Progenitor cell of endocrine pancreas (in vitro differentiated cells): ENCODE results near the gene CYSLTR1. TPM values are rescaled to one million over a fixed set of nuclear protein-coding genes. Genes with fewer than 3 reads are reported as not detected.

Experiments used
- DNase-seq: peaks from one replicate; pipeline ENCODE4 v3.0.0; 2021; ENCODE audit warnings: low spot score; ENCODE audit not compliant: unreplicated experiment
- H3K27ac Mint-ChIP-seq: 2 replicates; pipeline ENCODE4 v1.8.0; 2021; ENCODE audit warnings: mild to moderate bottlenecking, moderate library complexity, mixed read lengths
- H3K27me3 Mint-ChIP-seq: 2 replicates; pipeline ENCODE4 v1.8.0; 2021; ENCODE audit warnings: mixed read lengths
- H3K36me3 Mint-ChIP-seq: 2 replicates; pipeline ENCODE4 v1.8.0; 2022; ENCODE audit warnings: mixed read lengths; ENCODE audit not compliant: insufficient read depth
- H3K4me1 Mint-ChIP-seq: 2 replicates; pipeline ENCODE4 v1.8.0; 2021; ENCODE audit warnings: low read depth, mixed read lengths
- H3K4me3 Mint-ChIP-seq: 2 replicates; pipeline ENCODE4 v1.8.0; 2021; ENCODE audit warnings: low read depth, mild to moderate bottlenecking, moderate library complexity, mixed read lengths
- H3K9me3 Mint-ChIP-seq: 2 replicates; pipeline ENCODE4 v1.8.0; 2021; ENCODE audit warnings: low read depth, mixed read lengths
- CTCF ChIP-seq: fragments of 200-600 bp; sonication (generic); IDR thresholded peaks from one replicate; pipeline ENCODE4 v1.5.0; 2021; ENCODE audit warnings: antibody characterized with exemption, mild to moderate bottlenecking; ENCODE audit not compliant: unreplicated experiment
- long read RNA-seq: library from polyadenylated mRNA; unstranded; transcript quantifications from one replicate; pipeline ENCODE4 v2.0.0, GENCODE V29; 2020
- total RNA-seq: library from RNA; stranded (reverse); gene quantifications from 2 replicates; pipeline ENCODE4 v1.2.1, GENCODE V29; 2021

The CYSLTR1 gene, protein sequence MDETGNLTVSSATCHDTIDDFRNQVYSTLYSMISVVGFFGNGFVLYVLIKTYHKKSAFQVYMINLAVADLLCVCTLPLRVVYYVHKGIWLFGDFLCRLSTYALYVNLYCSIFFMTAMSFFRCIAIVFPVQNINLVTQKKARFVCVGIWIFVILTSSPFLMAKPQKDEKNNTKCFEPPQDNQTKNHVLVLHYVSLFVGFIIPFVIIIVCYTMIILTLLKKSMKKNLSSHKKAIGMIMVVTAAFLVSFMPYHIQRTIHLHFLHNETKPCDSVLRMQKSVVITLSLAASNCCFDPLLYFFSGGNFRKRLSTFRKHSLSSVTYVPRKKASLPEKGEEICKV
- total RNA-seq, result 0.09 TPM in 1 of 2 replicates, not detected in the other
- long read RNA-seq, result 0 reads

GRCh38 chrX:78327370-78328086, at the start of gene CYSLTR1:
Gene CYSLTR1, minus strand, starts transcription at chrX:78327611. Its CDS starts 53,865 bp downstream, at chrX:78273746.
- no peak for TF ChIP-seq CTCF
- no peaks in the 10 kb centered on the region for H3K36me3 Mint-ChIP-seq
- H3K27ac Mint-ChIP-seq, result no peak within 1 kb of the TSS
- H3K9me3 Mint-ChIP-seq, result peaks cover 11% of the 10 kb centered on the region
- H3K27me3 Mint-ChIP-seq, result no peaks in the 10 kb centered on the region
- DNase-seq, result no peak
- H3K4me1 Mint-ChIP-seq, result no peaks in the 10 kb centered on the region
- H3K4me3 Mint-ChIP-seq, result no peak within 1 kb of the TSS

- Mint-ChIP-seq H3K4me1 (no peaks in the 10 kb centered on the region), H3K36me3 (no peaks in the 10 kb centered on the region), H3K9me3 (peaks cover 34% of the 10 kb centered on the region), H3K27ac (no peak overlapping the region), H3K27me3 (no peaks in the 10 kb centered on the region), H3K4me3 (no peak overlapping the region)
- DNase-seq, result no peak
- TF ChIP-seq CTCF, result no peak
These were observed 49.8 kb upstream of the CYSLTR1 start for GRCh38 chrX:78377186-78377585.

DNA sequence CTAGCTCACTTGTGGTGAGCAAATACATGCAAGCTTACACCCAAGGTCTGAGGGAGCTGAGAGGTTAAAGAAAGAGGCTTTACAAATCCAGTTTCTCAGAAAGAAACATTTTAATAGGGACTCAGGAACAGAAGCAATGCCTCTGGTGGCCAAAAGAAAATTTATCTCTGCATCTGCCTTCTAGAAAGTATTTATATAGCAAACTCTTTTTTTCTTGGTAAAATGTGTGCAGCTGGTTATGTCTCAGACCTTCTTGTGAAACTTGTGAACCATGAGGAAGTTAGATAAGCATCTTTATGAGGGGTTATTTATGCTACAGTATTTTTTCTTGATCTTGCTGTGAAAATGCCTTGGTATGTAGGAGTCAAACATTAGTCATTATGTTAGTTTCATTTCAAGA, 48.5 kb upstream of the CYSLTR1 start:
- no peak overlapping the region for H3K27ac Mint-ChIP-seq
- H3K27me3 Mint-ChIP-seq, result no peaks in the 10 kb centered on the region
- H3K9me3 Mint-ChIP-seq, result peaks cover 35% of the 10 kb centered on the region
- DNase-seq, result no peak
- no peaks in the 10 kb centered on the region for H3K4me1 Mint-ChIP-seq
- H3K36me3 Mint-ChIP-seq, result no peaks in the 10 kb centered on the region
- no peak for TF ChIP-seq CTCF
- no peak overlapping the region for H3K4me3 Mint-ChIP-seq

DNA sequence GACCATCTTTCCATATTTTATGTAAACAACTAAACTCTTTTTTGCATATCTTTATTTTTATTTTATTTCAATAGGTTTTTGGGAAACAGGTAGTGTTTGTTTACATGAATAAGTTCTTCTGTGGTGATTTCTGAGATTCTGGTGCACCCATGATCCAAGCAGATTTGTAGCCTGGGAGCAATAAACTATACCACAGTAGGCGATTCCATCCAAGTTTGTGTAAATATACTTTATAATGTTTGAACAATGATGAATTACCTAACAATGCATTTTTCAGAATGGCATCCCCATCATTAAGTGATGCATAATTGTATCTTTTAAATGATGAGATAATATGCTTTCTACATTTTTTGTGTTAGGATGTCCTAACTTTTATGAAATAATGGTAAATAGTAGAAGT, 39.2 kb upstream of the CYSLTR1 start:
- H3K4me3 Mint-ChIP-seq, result no peak overlapping the region
- no peak overlapping the region for H3K27ac Mint-ChIP-seq
- H3K36me3 Mint-ChIP-seq, result no peaks in the 10 kb centered on the region
- H3K27me3 Mint-ChIP-seq, result no peaks in the 10 kb centered on the region
- H3K4me1 Mint-ChIP-seq, result no peaks in the 10 kb centered on the region
- no peak for TF ChIP-seq CTCF
- H3K9me3 Mint-ChIP-seq, result peaks cover 20% of the 10 kb centered on the region
- no peak for DNase-seq

DNA sequence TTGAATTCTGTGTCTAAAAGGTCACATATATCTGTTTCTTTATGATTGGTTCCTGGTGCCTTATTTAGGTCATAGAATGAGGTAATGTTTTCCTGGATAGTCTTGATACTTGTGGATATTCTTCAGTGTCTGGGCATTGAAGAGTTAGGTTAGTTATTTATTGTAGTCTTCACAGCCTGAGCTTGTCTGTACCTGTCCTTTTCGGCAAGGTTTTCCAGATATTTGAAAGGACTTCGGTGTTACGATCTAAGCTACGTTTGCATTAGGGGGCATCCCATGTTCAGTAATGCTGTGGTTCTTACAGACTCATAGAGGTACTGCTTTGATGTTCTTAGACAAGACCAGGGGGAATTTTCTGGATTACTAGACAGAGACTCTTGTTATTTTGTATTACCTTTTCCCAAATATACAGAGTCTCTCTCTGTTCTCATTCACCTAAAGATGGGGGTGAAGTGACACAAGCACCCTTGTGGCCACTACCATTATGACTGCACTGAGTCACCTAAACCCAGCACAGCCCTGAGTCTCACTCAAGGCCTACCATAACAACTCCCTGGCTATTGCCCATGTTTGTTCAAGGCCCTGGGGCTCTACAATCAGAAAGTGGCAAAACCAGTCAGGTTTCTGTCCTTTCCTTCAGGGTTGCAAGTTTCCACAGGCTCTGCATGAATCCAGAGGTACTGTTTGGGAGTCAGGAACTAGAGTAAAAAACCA, 30.1 kb upstream of the CYSLTR1 start:
- H3K27me3 Mint-ChIP-seq, result no peaks in the 10 kb centered on the region
- H3K27ac Mint-ChIP-seq, result no peak overlapping the region
- TF ChIP-seq CTCF, result no peak
- H3K36me3 Mint-ChIP-seq, result no peaks in the 10 kb centered on the region
- H3K4me1 Mint-ChIP-seq, result no peaks in the 10 kb centered on the region
- H3K4me3 Mint-ChIP-seq, result no peak overlapping the region
- no peak for DNase-seq
- peaks cover 36% of the 10 kb centered on the region for H3K9me3 Mint-ChIP-seq
